ENCODE results near the gene RNF214.

RNF214 gene

GRCh38 chr11:117289795-117290194 is 57.3 kb downstream of the RNF214 start:
- DNase-seq = no peak

DNA sequence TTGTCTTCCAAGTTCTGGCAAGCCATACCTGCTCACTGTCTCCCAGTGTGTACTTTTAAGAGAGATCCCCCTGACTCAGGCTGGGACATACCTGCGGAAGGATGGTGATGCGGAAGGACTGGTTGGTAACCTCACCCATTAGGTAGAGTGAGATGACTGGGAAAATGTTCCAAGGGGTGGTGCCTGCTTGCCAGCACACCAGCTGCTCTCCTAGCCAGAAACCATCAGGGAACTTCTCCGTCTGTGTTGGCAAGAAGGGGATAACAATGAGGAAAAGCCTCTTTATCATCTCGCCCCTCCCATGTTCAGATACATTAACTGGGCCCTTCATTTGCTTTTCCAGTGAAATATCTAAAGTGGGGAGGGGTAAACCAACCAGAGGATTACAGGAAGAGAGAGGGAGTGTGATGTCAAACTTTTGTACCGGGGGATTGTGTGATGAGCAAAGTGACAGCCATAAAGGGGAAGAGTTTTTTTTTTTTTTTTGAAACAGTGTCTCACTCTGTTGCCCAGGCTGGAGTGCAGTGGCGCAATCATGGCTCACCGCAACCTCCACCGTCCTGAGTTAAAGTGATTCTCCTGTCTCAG is 58.4 kb downstream of the RNF214 start, which contains the start of gene BACE1-AS:
Gene BACE1-AS, plus strand, starts transcription at position 538 of the 588 bp plus-strand sequence.
- no peak for DNase-seq

- no peak for DNase-seq
Measured at GRCh38 chr11:117292616-117293015, 60.1 kb downstream of the RNF214 start.

GRCh38 chr11:117295438-117296137 is 63.1 kb downstream of the RNF214 start:
- DNase-seq = no peak

GRCh38 chr11:117296881-117297280 is 64.4 kb downstream of the RNF214 start:
- DNase-seq = no peak

- no peak for DNase-seq
Measured at GRCh38 chr11:117298195-117298594, 65.7 kb downstream of the RNF214 start.

GRCh38 chr11:117299351-117300282 is 67.1 kb downstream of the RNF214 start:
- DNase-seq = no peak

DNA sequence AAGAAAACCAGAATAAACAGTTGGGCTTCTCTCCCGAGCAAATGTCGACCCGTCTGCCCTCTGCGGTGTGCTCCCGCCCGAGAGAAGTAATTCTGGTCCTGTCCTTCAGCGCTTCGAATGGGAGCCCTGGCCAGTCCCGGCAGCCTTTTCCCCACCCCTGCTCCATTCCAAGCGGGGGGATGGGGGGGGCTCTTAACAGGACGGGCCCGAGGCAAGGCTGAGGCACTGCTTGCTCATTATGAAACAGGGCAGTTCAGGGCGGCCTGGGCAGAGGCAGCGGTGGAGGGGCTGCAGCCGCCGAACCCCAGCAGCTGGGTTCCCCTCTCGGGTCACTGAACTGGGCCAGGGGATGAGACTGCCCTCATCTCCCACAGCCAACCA is 67.8 kb downstream of the RNF214 start:
- no peak for DNase-seq

GRCh38 chr11:117300773-117301172 is 68.3 kb downstream of the RNF214 start:
- no peak for DNase-seq

GRCh38 chr11:117302228-117302627 is 69.8 kb downstream of the RNF214 start:
- no peak for DNase-seq

DNA sequence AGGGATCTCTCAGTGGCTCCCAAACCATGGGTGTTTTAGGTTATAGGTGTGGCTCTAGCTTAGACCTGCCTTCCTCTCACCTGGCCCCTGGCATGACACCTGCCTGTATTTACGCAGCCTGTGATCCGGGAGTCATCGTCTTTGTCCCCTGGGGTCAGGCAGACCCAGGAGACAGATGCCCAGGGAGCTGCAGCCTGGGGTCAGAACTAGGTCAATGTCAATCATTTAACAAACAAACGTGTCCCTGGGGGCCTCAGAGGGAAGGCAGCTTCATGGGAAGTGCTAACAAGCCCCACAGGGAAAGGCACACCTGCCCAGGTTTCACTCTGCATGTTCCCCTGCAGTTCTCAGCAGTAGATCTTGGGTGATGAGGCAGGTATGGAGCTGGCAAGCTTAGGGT is 70.6 kb downstream of the RNF214 start:
- DNase-seq = no peak

DNA sequence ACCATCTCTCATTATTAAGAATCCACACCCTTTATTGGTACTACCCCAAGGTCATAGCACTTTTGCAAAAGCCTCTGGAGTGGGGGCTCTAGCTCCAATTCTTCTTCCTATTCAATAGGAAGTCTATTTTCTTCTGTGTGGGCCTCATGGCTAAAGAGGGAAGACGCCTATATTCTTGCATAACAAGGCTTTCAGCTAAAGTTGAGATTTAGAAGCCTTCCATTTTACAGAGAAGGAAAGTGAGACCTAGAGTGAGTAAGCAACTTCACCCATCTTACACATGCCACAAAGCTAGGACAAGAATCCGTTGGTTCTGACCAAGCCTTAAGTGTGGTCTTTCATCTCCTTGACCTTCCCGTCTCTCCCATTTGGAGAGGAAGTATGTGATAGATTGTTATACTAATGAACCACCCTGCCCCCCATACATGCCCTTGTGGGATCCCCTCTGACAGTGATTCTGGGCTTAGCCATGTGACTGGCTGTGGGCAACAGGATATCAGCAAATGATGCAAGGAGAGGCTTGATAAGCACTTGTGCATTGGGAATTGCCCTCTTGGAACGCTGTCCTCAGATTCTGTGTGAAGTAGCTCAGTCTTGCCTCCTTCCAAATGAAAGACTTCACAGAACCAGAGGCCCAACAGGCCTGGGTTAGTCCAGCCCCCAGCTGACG is 71.3 kb downstream of the RNF214 start:
- no peak for DNase-seq

DNA sequence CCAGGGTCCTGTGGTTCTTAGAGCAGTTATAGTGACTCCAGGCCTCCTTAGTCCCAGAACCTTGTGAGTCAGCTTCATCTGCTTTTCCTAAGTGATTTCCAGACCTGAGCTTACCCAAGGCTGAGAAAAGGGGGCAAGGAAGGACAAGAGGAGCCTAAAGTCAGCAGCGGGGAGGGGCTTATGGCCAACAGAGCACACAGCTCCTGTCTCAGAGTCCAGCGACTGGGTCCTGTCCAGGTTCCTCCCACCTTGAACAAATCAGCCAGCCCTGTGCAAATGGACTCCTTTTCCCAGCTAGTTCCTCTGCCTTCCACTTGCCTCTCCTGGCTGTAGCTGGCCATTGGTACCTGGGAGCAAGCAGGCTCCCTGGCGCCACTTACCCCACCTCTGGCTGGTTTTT is 72.7 kb downstream of the RNF214 start:
- no peak for DNase-seq

- no peak for DNase-seq
Measured at GRCh38 chr11:117309310-117309709, 76.8 kb downstream of the RNF214 start.

- no peak for DNase-seq
Measured at GRCh38 chr11:117313091-117313490, 80.6 kb downstream of the RNF214 start.

DNA sequence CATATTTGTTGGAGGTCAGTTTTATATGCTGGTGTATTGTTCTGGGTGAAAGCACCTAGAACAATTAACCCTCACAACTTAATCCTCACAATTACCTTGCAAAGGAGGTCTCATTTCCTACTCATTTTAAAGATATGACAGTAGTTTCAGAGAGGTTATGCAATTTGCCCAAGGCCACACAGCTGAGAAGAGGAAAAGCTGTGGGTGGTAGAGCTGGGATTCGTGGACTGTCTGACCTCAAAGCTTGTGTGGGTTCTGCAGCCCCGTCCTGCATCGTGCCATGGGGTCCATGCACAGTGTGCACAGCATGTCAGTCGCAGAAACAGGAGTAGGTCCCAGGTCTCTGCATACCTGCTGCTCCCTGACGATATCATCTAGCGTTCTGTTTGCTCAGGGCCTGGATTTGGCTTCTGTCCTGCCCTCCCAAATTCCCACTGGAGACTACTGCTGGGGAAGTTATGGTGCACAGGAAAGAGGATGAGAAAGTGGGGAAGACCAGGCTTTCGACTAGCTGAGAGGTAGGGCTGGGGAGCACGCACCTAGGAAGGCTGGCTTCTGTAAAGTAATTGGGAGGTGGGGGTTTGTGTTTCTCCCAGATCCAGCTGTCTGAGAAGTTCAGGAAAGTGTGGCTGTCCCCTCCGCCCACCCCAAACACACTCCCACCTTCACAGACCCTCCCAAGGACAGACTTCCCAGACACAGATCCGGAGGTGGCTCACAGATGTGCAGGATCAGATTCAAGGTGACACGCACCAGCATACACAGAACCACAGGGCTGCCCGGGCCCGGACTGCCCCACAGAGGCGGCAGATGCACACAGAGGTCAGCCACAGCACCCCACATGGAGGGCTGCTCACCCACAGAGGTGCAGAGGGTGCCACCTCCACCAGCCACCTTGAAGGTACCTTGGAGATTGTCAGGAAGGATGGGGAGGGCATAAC is 81.6 kb downstream of the RNF214 start:
- DNase-seq = no peak

GRCh38 chr11:117314840-117315239 is 82.4 kb downstream of the RNF214 start:
- no peak for DNase-seq

DNA sequence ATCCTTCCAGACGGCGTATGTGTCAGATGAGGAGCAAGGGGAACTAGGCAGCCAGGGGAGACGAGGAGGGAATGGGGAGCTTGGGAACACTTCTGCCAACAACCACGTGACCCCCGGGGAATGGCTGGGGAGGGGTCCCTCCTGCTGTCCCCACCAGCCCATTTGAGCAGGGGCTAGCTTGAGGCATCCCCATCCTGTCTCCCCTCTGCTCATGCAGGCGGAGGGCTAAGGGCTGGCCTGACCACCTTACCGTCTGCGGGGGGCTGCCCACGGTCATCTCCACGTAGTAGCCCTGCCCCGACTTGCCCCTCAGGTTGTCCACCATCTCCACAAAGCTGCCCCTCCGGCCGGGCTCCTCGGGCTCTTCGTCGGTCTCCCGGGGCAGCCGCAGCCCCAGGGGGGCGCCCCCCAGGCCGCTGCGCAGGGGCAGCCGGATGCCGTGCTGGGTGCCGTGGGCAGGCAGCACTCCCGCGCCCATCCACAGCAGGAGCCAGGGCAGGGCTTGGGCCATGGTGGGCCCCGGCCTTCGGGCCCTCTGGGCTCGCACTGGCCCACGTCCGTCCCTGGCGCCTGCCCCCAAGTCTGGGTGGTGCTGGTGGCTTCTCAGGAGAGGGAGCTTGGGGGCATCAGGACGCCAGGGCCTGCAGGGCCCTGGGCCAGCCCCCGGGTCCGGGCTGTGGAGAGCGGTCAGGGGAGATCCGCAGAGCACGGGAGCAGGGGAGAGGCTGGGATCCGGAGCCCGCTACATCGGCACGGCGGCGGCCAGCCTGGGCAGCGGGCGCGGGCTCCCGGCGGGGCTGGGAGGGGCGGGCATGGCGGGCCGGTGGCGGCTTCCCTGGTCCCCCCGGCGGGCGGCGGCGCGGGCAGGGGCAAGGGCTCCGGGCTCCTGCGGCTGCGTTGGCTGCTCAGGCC is 83.1 kb downstream of the RNF214 start:
- DNase-seq = peak; percentile 32

DNA sequence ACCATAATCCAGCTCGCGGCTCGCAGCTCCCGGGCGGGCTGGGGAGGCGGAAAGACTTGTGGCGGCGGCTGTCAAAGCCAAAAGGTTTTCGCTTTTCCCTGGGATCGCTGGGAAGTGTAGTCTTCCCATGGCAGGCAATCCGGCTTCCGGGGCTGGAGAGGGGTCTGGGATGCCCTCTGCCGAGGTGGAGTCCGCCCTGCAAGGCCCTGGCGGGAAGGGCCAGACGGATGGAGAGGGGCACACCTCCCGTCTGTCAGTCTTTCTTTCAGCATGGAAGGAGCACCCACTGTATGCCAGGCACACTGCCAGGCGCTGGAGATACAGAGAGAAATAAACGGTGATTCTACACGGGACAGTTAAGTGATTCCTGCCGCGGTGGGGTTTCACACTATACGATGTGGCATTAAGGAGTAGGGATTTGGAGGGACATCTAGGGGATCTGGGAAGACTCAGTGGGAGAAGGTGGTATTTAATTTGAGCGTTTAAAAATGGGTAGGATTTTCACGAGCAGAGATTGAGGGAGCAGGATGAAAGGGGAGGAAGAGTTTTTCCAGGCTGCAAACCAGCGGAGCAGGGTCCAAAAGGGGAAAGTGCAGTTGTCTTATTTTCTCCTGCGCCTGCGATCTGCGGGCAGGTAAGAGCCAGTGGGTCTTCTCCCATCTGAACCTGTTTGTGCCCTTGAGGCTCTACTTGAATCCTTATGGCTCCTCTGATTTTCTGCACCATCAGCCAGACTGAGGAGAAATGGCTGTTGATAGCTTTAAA is 83.9 kb downstream of the RNF214 start, which contains the start of gene BACE1:
Gene BACE1, minus strand, starts transcription at position 60 of the 765 bp plus-strand sequence. CDS start 461 bp downstream, outside the sequence.
- DNase-seq = peak; percentile 43

GRCh38 chr11:117318738-117319137 is 86.3 kb downstream of the RNF214 start:
- DNase-seq = no peak

Data from stimulated activated CD8-positive, alpha-beta memory T cell treated with anti-CD3 and anti-CD28 coated beads, Interleukin-4, amount 100 ng/mL, for 48 hours (primary cell).